K562 (cell line): ENCODE data around the gene CAB39.

ENCODE experiments used
- CAMTA2 ChIP-seq: fragments of 250-450 bp; sonication (Bioruptor Pico); conservative IDR thresholded peaks from 2 replicates; pipeline ENCODE4 v1.5.1; 2022
- CBX3 ChIP-seq, 2 experiments: IDR thresholded peaks; 1 replicate in 1 of 2; 2 replicates in 1 of 2; pipeline ENCODE4 v1.6.1; 2012; ENCODE audit warnings: inconsistent platforms in 2 of 2, low read length in 2 of 2, borderline replicate concordance in 1 of 2, control low read depth in 1 of 2
- CBX5 ChIP-seq: IDR thresholded peaks from 2 replicates; pipeline ENCODE4 v1.6.1; 2014; ENCODE audit warnings: low read depth, borderline replicate concordance
- CC2D1A ChIP-seq: fragments of 450-650 bp; IDR thresholded peaks from 2 replicates; pipeline ENCODE4 v1.6.1; 2017; ENCODE audit warnings: mild to moderate bottlenecking
- IRF9 ChIP-seq: fragments of 450-650 bp; IDR thresholded peaks from 2 replicates; pipeline ENCODE4 v1.6.1; 2016; ENCODE audit warnings: missing biosample characterization, missing genetic modification characterization
- MTA3 ChIP-seq: fragments of 450-650 bp; formaldehyde crosslinking; IDR thresholded peaks from 2 replicates; pipeline ENCODE4 v1.6.1; 2017; ENCODE audit warnings: mild to moderate bottlenecking, borderline replicate concordance
- NBN ChIP-seq: fragments of 450-650 bp; IDR thresholded peaks from 2 replicates; pipeline ENCODE4 v1.6.1; 2016; ENCODE audit warnings: low read depth, mild to moderate bottlenecking
- SREBF1 ChIP-seq: fragments of 150-350 bp; IDR thresholded peaks from 2 replicates; pipeline ENCODE4 v1.6.1; 2014; ENCODE audit warnings: antibody characterized with exemption, low read depth, low read length, borderline replicate concordance
- TAF1 ChIP-seq: IDR thresholded peaks from 2 replicates; pipeline ENCODE4 v1.6.1; 2011; ENCODE audit warnings: mild to moderate bottlenecking, low read length, moderate library complexity; ENCODE audit not compliant: insufficient read depth, control insufficient read depth, severe bottlenecking; ENCODE audit errors: extremely low read depth
- ZNF263 ChIP-seq: sonication (generic); formaldehyde crosslinking; IDR thresholded peaks from 2 replicates; pipeline ENCODE4 v1.8.0; 2022; ENCODE audit warnings: mild to moderate bottlenecking, missing genetic modification reagents, borderline replicate concordance
- ZNF398 ChIP-seq: fragments of 250-450 bp; sonication (Bioruptor Pico); IDR thresholded peaks from 2 replicates; pipeline ENCODE4 v1.8.0; 2021; ENCODE audit warnings: moderate library complexity, mild to moderate bottlenecking, inconsistent platforms
- ZNF79 ChIP-seq: fragments of 250-450 bp; sonication (Bioruptor Pico); IDR thresholded peaks from 2 replicates; pipeline ENCODE4 v1.4.0; 2020; ENCODE audit warnings: low read depth, mild to moderate bottlenecking, moderate library complexity

- TF ChIP-seq SREBF1, result no peak
- no peak for TF ChIP-seq NBN
- no peak for TF ChIP-seq CC2D1A
- no peak for TF ChIP-seq CBX5
- TF ChIP-seq CBX3 (IDR thresholded peaks at IDR 0.05; ENCODE audit: borderline replicate concordance in 1 of 2, low read length in 2 of 2), result no peak
- no peak for TF ChIP-seq ZNF263 (CRISPR knock-in tag)
- no peak for TF ChIP-seq MTA3
- TF ChIP-seq CAMTA2 (CRISPR knock-in tag), result no peak
- TF ChIP-seq ZNF398 (CRISPR knock-in tag), result no peak
- no peak for TF ChIP-seq IRF9
- TF ChIP-seq ZNF79 (CRISPR knock-in tag), result no peak
- no peak for TF ChIP-seq TAF1
These were observed 11.3 kb upstream of the CAB39 start for GRCh38 chr2:230701308-230701707.
